Left ventricle myocardium inferior (tissue), 1 donor: ENCODE results near the gene TCF7L2. TPM values are rescaled to one million over a fixed set of nuclear protein-coding genes. Genes with fewer than 3 reads are reported as not detected.
A peak's percentile ranks its signal among the peaks of the same experiment; 100 is the strongest.

ENCODE experiments used
- DNase-seq: peaks from one replicate; pipeline ENCODE4 v3.0.0-alpha.2; 2020
- H3K27ac ChIP-seq: fragments of 200-600 bp; replicated peaks from 2 replicates; pipeline ENCODE4 v1.8.0; 2021
- H3K27me3 ChIP-seq: fragments of 200-600 bp; 2 replicates; pipeline ENCODE4 v1.8.0; 2021; ENCODE audit warnings: low read depth
- H3K36me3 ChIP-seq: fragments of 200-600 bp; 2 replicates; pipeline ENCODE4 v1.8.0; 2021
- H3K4me1 ChIP-seq: fragments of 200-600 bp; 2 replicates; pipeline ENCODE4 v1.8.0; 2021
- H3K4me3 ChIP-seq: fragments of 200-600 bp; 2 replicates; pipeline ENCODE4 v1.8.0; 2021; ENCODE audit warnings: mild to moderate bottlenecking, moderate library complexity
- H3K9me3 ChIP-seq: fragments of 200-600 bp; replicated peaks from 2 replicates; pipeline ENCODE4 v1.8.0; 2021
- intact Hi-C: fragments of 100-400 bp; cut with micrococcal nuclease; formaldehyde crosslinking; loops from one replicate; pipeline ENCODE4 v1.11.0; 2022
- total RNA-seq: library from RNA; stranded (reverse); fragmentation: NEBNext Ultra II Directional; extraction: Animal tissue kit (Norgen Biotek cat#: 25700); gene quantifications from one replicate; pipeline ENCODE4 v1.2.1, GENCODE V29; 2021
- TF ChIP-seq, protein P1 (sequence below): fragments of 200-600 bp; IDR thresholded peaks from 2 replicates; pipeline ENCODE4 v1.8.0; 2021; ENCODE audit warnings: antibody characterized with exemption, mild to moderate bottlenecking, borderline replicate concordance
- donor health status: DM: no; HTN: yes; CAD: no; lungs with severe emphysema.

TCF7L2 gene
- total RNA-seq, 1 donor from 2014 or later, result 8.9 TPM

DNA sequence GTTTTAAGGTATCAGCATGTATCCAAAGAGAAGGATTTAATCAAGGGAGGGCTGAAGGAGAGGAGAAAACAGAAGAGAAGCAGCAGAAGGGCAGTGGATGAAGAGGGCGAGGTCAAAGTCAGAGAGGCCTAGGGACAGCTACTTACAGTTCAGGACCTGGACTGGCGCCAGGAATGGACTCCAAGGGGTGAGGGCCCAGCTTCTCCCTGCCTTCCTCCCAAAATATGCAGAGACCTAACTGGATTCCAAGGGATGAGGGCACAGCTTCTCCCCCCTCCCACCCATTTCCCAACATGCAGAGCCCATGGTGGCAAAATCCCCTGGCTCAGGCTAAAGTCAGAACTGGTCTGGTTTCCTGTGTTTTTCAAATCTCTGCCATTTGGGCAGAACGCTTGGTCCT is 3.4 kb upstream of the TCF7L2 start:
- H3K9me3 ChIP-seq, result no peaks in the 10 kb centered on the region
- peaks cover 22% of the 10 kb centered on the region for H3K4me1 ChIP-seq
- no peak overlapping the region for H3K27ac ChIP-seq
- intact Hi-C loops, result no loop called here
- TF ChIP-seq, protein P1, sequence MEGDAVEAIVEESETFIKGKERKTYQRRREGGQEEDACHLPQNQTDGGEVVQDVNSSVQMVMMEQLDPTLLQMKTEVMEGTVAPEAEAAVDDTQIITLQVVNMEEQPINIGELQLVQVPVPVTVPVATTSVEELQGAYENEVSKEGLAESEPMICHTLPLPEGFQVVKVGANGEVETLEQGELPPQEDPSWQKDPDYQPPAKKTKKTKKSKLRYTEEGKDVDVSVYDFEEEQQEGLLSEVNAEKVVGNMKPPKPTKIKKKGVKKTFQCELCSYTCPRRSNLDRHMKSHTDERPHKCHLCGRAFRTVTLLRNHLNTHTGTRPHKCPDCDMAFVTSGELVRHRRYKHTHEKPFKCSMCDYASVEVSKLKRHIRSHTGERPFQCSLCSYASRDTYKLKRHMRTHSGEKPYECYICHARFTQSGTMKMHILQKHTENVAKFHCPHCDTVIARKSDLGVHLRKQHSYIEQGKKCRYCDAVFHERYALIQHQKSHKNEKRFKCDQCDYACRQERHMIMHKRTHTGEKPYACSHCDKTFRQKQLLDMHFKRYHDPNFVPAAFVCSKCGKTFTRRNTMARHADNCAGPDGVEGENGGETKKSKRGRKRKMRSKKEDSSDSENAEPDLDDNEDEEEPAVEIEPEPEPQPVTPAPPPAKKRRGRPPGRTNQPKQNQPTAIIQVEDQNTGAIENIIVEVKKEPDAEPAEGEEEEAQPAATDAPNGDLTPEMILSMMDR, result no peak
- H3K27me3 ChIP-seq, result no peaks in the 10 kb centered on the region
- no peak for DNase-seq
- no peak overlapping the region for H3K4me3 ChIP-seq
- no peaks in the 10 kb centered on the region for H3K36me3 ChIP-seq

DNA sequence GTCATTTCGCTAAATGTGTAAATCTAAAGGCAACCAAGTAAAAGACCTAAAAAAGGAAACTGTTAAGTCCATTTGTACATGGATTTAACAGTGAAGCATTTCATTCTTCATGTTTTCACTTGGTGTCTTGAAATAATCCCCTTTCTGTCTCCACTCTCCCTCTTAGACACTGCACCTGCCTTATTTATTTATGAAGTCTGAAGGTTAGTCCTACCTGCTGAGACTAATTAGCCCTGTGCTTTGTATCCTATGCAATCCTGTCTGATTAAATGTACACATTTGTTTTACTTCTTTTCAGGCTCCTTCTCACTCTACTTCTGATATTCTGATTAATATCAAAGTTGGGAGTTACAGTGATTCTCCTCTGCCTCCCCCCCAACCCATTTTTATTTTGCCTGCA is 1.9 kb upstream of the TCF7L2 start:
- Histone ChIP-seq H3K27me3 (no peaks in the 10 kb centered on the region), H3K4me1 (peaks cover 38% of the 10 kb centered on the region), H3K36me3 (no peaks in the 10 kb centered on the region), H3K27ac (peak overlapping the region; percentile 92), H3K9me3 (no peaks in the 10 kb centered on the region), H3K4me3 (no peak overlapping the region)
- no peak for DNase-seq
- intact Hi-C loops, result no loop called here
- TF ChIP-seq, protein P1, result no peak

DNA sequence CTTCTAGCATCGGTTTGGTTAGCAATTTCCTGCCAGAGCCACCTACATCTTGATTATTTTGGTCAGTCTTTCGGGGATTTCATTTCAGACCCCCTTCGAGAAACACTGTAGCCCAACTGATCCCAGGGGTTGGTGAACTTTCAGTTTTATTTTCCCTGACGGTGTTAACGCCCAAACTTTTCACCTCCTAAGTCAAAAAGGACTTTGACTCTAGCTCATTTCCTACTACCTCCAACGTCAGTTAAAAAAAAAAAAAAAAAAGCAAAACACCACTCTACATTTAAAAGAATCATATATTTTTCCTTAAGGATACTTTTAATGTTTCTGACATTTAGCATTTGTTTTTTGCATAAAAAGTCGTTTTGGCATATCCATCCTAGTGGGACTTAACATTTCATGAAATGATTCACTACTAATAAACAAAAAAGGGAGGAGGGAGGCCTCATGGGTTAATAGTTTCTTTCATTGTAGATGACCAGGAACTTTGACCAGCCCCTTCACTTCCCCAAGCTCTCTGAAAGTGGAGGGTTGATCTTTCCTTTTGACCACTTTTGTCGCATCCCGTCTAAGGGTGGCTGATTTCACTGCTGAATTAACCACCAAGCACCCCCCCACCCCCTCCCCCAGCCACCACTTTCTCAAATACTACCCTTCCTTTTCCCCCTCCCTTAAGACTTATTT is 764 bp upstream of the TCF7L2 start:
- Histone ChIP-seq H3K27me3 (no peaks in the 10 kb centered on the region), H3K36me3 (no peaks in the 10 kb centered on the region), H3K27ac (peak overlapping the region; percentile 92), H3K4me3 (peak overlapping the region; percentile 92), H3K4me1 (peaks cover 49% of the 10 kb centered on the region), H3K9me3 (no peaks in the 10 kb centered on the region)
- TF ChIP-seq, protein P1, result no peak
- DNase-seq, result no peak
- intact Hi-C loops, result no loop called here

DNA sequence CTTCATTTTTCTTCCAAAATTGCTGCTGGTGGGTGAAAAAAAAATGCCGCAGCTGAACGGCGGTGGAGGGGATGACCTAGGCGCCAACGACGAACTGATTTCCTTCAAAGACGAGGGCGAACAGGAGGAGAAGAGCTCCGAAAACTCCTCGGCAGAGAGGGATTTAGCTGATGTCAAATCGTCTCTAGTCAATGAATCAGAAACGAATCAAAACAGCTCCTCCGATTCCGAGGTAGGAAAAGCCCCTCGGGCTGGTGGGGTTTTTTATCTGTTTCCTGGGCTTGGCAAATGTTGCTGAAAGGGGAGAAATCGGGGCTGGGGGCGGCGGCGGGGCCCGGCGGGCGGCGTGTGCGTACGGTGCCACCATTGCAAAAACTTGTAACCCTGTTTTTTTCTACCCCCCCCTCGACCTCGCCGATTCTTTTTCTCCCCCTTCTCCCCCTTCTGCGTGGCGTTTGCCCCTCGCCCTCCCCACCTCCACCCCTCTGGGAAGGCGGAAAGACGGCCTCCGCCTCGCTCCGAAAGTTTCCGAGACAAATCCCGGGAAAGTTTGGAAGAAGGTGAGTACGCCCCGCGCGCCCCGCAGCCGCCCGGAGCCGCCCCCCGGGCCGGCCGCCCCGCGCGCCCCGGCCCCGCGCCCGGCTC is 789 bp downstream of the TCF7L2 start:
- peak; percentile 23 for DNase-seq
- Histone ChIP-seq H3K36me3 (no peaks in the 10 kb centered on the region), H3K4me3 (peak overlapping the region; percentile 92), H3K9me3 (no peaks in the 10 kb centered on the region), H3K27me3 (no peaks in the 10 kb centered on the region), H3K4me1 (peaks cover 64% of the 10 kb centered on the region), H3K27ac (peak overlapping the region; percentile 92)
- intact Hi-C loops, result loop anchor here (10.0 kb wide), 1 partner anchor 84 kb away; no protein-coding TSS in a partner anchor
- TF ChIP-seq, protein P1, result no peak

- H3K4me3 ChIP-seq, result peak overlapping the region; percentile 92
- H3K9me3 ChIP-seq, result no peaks in the 10 kb centered on the region
- H3K27ac ChIP-seq, result peak overlapping the region; percentile 92
- peaks cover 64% of the 10 kb centered on the region for H3K4me1 ChIP-seq
- H3K27me3 ChIP-seq, result no peaks in the 10 kb centered on the region
- intact Hi-C loops, result loop anchor here (10.0 kb wide), 1 partner anchor 83 kb away; no protein-coding TSS in a partner anchor
- TF ChIP-seq, protein P1, result no peak
- peak; percentile 61 for DNase-seq
- no peaks in the 10 kb centered on the region for H3K36me3 ChIP-seq
These were observed 1.6 kb downstream of the TCF7L2 start for GRCh38 chr10:112951359-112952281.
